K562 (cell line): ENCODE measurements around the gene RSU1. TPM values are rescaled to one million over a fixed set of nuclear protein-coding genes. Genes with fewer than 3 reads are reported as not detected.

Experiments used
- ATAC-seq: fragments of 200-7000 bp; cut with Tn5 transposase; 3 replicates; pipeline ENCODE4 v1.9.1; 2020; ENCODE audit warnings: moderate library complexity
- BruUV-seq: library from RNA; stranded (reverse); fragments of 400-500 nt; replicated peaks from 2 replicates; lab custom pipeline; 2021; lab: Mats Ljungman, UMichigan
- CTCF ChIA-PET: fragments of 300-600 bp; formaldehyde crosslinking; extraction: SDS; loops from one replicate; lab custom pipeline; 2021; ENCODE audit warnings: low intra/inter-chr PET ratio; lab: Yijun Ruan, JAX
- POLR2A ChIA-PET: fragments of 300-600, 350-650 bp; sonication (Branson Sonifier 250); formaldehyde crosslinking; extraction: SDS; loops from one replicate; lab custom pipeline; 2021; ENCODE audit warnings: antibody characterized with exemption, inconsistent platforms; lab: Yijun Ruan, JAX
- DNase-seq, 4 experiments: peaks; one replicate each; pipeline versions ENCODE4 v3.0.0 to v3.0.0-alpha.2; 2011 to 2018; ENCODE audit warnings: low spot score in 3 of 4, mixed read lengths in 3 of 4; ENCODE audit errors: extremely low read depth in 1 of 4
- FAIRE-seq: peaks from 2 replicates; lab custom pipeline; 2011; peaks lifted over from hg19 to GRCh38; lab: Jason Lieb, UNC
- H2AFZ ChIP-seq: 2 replicates; pipeline ENCODE4 v1.6.0; 2011; ENCODE audit warnings: low read depth, low read length, control low read depth, inconsistent platforms
- H3K27ac ChIP-seq: fragments of 200-600 bp; 3 replicates; pipeline ENCODE4 v1.8.0; 2011; ENCODE audit warnings: low read depth, mild to moderate bottlenecking, control low read depth, inconsistent platforms, low read length, moderate library complexity, mixed read lengths; ENCODE audit errors: extremely low read depth
- H3K27me3 ChIP-seq, 2 experiments: fragments of 300-600 bp in 1 of 2; 2 replicates in 1 of 2; 3 replicates in 1 of 2; pipeline versions ENCODE4 v1.6.0 to v1.8.0; 2011; ENCODE audit warnings: inconsistent platforms in 2 of 2, low read length in 2 of 2, mild to moderate bottlenecking in 1 of 2, mixed read lengths in 1 of 2, moderate library complexity in 1 of 2; ENCODE audit not compliant: control insufficient read depth in 2 of 2, insufficient read depth in 2 of 2
- H3K36me3 ChIP-seq: fragments of 300-600 bp; 3 replicates; pipeline ENCODE4 v1.8.0; 2011; ENCODE audit warnings: mild to moderate bottlenecking, low read length, inconsistent platforms; ENCODE audit not compliant: control insufficient read depth, insufficient read depth
- H3K4me1 ChIP-seq, 2 experiments: fragments of 200-600 bp in 1 of 2; replicated peaks in 1 of 2; 2 replicates in 1 of 2; 3 replicates in 1 of 2; pipeline versions ENCODE4 v1.5.1 to v1.8.0; 2011; ENCODE audit warnings: inconsistent platforms in 2 of 2, low read length in 2 of 2, mild to moderate bottlenecking in 1 of 2, mixed read lengths in 1 of 2, moderate library complexity in 1 of 2; ENCODE audit not compliant: control insufficient read depth in 2 of 2, insufficient read depth in 2 of 2
- H3K4me2 ChIP-seq: 2 replicates; pipeline ENCODE4 v1.6.1; 2011; ENCODE audit warnings: low read length, control low read depth, inconsistent platforms, mixed read lengths; ENCODE audit not compliant: insufficient read depth
- H3K4me3 ChIP-seq: fragments of 200-600 bp; sonication (generic), shearing (Covaris generic); 2 replicates; pipeline ENCODE4 v1.5.1; 2016; ENCODE audit warnings: control low read depth, inconsistent platforms
- H3K79me2 ChIP-seq: fragments of 200-600 bp; 3 replicates; pipeline ENCODE4 v1.8.0; 2011; ENCODE audit warnings: low read length, inconsistent platforms; ENCODE audit not compliant: control insufficient read depth, insufficient read depth
- H3K9ac ChIP-seq, 2 experiments: 2 replicates each; pipeline versions ENCODE4 v1.6.0 to v1.6.1; 2011; ENCODE audit warnings: low read depth in 2 of 2, low read length in 2 of 2, control low read depth in 1 of 2, inconsistent platforms in 1 of 2, mild to moderate bottlenecking in 1 of 2, mixed read lengths in 1 of 2; ENCODE audit not compliant: insufficient read depth in 1 of 2
- H3K9me1 ChIP-seq: one replicate; pipeline ENCODE4 v1.6.0; 2011; ENCODE audit warnings: inconsistent platforms, mild to moderate bottlenecking, low read length, moderate library complexity; ENCODE audit not compliant: control insufficient read depth, insufficient read depth
- H3K9me3 ChIP-seq: replicated peaks from 2 replicates; pipeline ENCODE4 v1.5.1; 2011; ENCODE audit warnings: low read depth, low read length, inconsistent platforms; ENCODE audit not compliant: control insufficient read depth, insufficient read depth
- H4K20me1 ChIP-seq: replicated peaks from 2 replicates; pipeline ENCODE4 v1.6.1; 2011; ENCODE audit warnings: low read length, inconsistent platforms, mixed read lengths; ENCODE audit not compliant: control insufficient read depth, insufficient read depth
- CBX5 ChIP-seq: IDR thresholded peaks from 2 replicates; pipeline ENCODE4 v1.6.1; 2014; ENCODE audit warnings: low read depth, borderline replicate concordance
- DIDO1 ChIP-seq: fragments of 450-650 bp; IDR thresholded peaks from 2 replicates; pipeline ENCODE4 v1.6.1; 2016; ENCODE audit warnings: low read depth, missing biosample characterization, missing genetic modification characterization
- HDAC3 ChIP-seq: fragments of 450-650 bp; IDR thresholded peaks from 2 replicates; pipeline ENCODE4 v1.6.1; 2018; ENCODE audit warnings: borderline replicate concordance, mild to moderate bottlenecking, moderate library complexity; ENCODE audit not compliant: partially characterized antibody
- HMG20A ChIP-seq: fragments of 450-650 bp; formaldehyde crosslinking; conservative IDR thresholded peaks from 2 replicates; pipeline ENCODE4 v1.4.0; 2020; ENCODE audit warnings: mild to moderate bottlenecking, mixed read lengths
- XRCC3 ChIP-seq: fragments of 450-650 bp; IDR thresholded peaks from 2 replicates; pipeline ENCODE4 v1.6.1; 2017; ENCODE audit warnings: mild to moderate bottlenecking, moderate library complexity
- ZNF79 ChIP-seq: fragments of 250-450 bp; sonication (Bioruptor Pico); IDR thresholded peaks from 2 replicates; pipeline ENCODE4 v1.4.0; 2020; ENCODE audit warnings: low read depth, mild to moderate bottlenecking, moderate library complexity
- WGBS: fragments of 100-300 bp; shearing (Covaris generic); methylation state at CpG from one replicate; pipeline ENCODE4 v1.1.6; 2016; ENCODE audit warnings: low coverage, mixed read lengths; ENCODE audit not compliant: insufficient coverage; ENCODE audit errors: missing lambda C conversion rate; 5-methylcytosine and 5-hydroxymethylcytosine counted together
- in situ Hi-C: fragments of 300-500 bp; cut with MboI; formaldehyde crosslinking; loops from 4 replicates; pipeline ENCODE4 v1.15.0; 2018; ENCODE audit warnings: inconsistent platforms, mixed read lengths
- intact Hi-C: fragments of 100-400 bp; cut with micrococcal nuclease; formaldehyde crosslinking; loops from 2 replicates; pipeline ENCODE4 v1.14.2; 2022
- polyA plus RNA-seq, 8 experiments: library from polyadenylated mRNA; depleted of rRNA in 4 of 8; stranded (reverse) in 5 of 8; unstranded in 3 of 8; fragments of >200 nt; fragmentation: Nextera tagmentation in 2 of 8; fragmentation: Illumina TruSeq in 1 of 8; extraction: Ambion mirVana in 2 of 8; extraction: Trizol in 1 of 8; gene quantifications; 2 replicates each; pipeline versions ENCODE4 v1.2.1 to v1.2.3, GENCODE V29; 2011 to 2014; ENCODE audit warnings: inconsistent platforms in 1 of 8, missing spikeins in 1 of 8
- total RNA-seq, 7 experiments: library from RNA; depleted of rRNA in 6 of 7; stranded (reverse); fragments of >200 nt in 6 of 7; fragmentation: Illumina TruSeq in 2 of 7; extraction: Trizol in 2 of 7; gene quantifications; 2 replicates each; pipeline versions ENCODE4 v1.2.1 to v1.2.3, GENCODE V29; 2011 to 2021; ENCODE audit warnings: low replicate concordance in 1 of 7
- TF ChIP-seq, protein P1 (sequence below): fragments of 250-450 bp; sonication (Bioruptor Pico); IDR thresholded peaks from 2 replicates; pipeline ENCODE4 v1.8.0; 2022; ENCODE audit warnings: moderate library complexity, mild to moderate bottlenecking, inconsistent platforms
- TF ChIP-seq, protein P2 (sequence below), 2 experiments: IDR thresholded peaks; 2 replicates each; pipeline ENCODE4 v1.6.1; 2011; ENCODE audit warnings: borderline replicate concordance in 1 of 2, control low read depth in 1 of 2, low read depth in 1 of 2, low read length in 1 of 2, mild to moderate bottlenecking in 1 of 2, mixed read lengths in 1 of 2, moderate library complexity in 1 of 2; ENCODE audit not compliant: insufficient read depth in 1 of 2, insufficient read length in 1 of 2, poor library complexity in 1 of 2, severe bottlenecking in 1 of 2; ENCODE audit errors: extremely low read depth in 1 of 2

The RSU1 gene
- total and polyA plus RNA-seq, 9 of the 15 experiments (the other 6 are each of a cell fraction or from before 2014, with no cell fraction given) = 18.8 to 67.3 (median 31.5) TPM

GRCh38 chr10:16609211-16609610 lies 208.0 kb downstream of the RSU1 start:
- Histone ChIP-seq H3K9ac (no peak overlapping the region), H3K9me1 (no peaks in the 10 kb centered on the region), H3K36me3 (no peaks in the 10 kb centered on the region), H3K79me2 (no peaks in the 10 kb centered on the region), H4K20me1 (no peaks in the 10 kb centered on the region; the same call in none of the 2 replicates), H3K4me1 (no peaks in the 10 kb centered on the region), H3K4me2 (no peak overlapping the region), H3K4me3 (no peak overlapping the region), H2AFZ (no peak overlapping the region), H3K9me3 (no peaks in the 10 kb centered on the region), H3K27ac (no peak overlapping the region), H3K27me3 (peaks cover 0 to 6% of the 10 kb centered on the region in 2 experiments; a peak in 1 of 5 replicates)
- intact Hi-C loops = no loop called here
- FAIRE-seq (no peak), DNase-seq (no peak), ATAC-seq (no peak)
- POLR2A ChIA-PET = interaction anchor here (0.7 kb wide), 1 partner anchor 276 kb away, joined by 3 read pairs; no protein-coding TSS in a partner anchor
- CTCF ChIA-PET = no interaction called here
- in situ Hi-C loops = no loop called here
- no peak for TF ChIP-seq HMG20A
- no peak for TF ChIP-seq ZNF79
- no peak for TF ChIP-seq CBX5
- TF ChIP-seq XRCC3 = no peak
- TF ChIP-seq, protein P1, sequence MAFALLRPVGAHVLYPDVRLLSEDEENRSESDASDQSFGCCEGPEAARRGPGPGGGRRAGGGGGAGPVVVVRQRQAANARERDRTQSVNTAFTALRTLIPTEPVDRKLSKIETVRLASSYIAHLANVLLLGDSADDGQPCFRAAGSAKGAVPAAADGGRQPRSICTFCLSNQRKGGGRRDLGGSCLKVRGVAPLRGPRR (CRISPR knock-in tag) = no peak
- TF ChIP-seq DIDO1 (tag) = no peak
- TF ChIP-seq, protein P2, sequence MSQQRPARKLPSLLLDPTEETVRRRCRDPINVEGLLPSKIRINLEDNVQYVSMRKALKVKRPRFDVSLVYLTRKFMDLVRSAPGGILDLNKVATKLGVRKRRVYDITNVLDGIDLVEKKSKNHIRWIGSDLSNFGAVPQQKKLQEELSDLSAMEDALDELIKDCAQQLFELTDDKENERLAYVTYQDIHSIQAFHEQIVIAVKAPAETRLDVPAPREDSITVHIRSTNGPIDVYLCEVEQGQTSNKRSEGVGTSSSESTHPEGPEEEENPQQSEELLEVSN (IDR thresholded peaks at IDR 0.05; ENCODE audit: borderline replicate concordance in 1 of 2, extremely low read depth in 1 of 2, insufficient read depth in 1 of 2, insufficient read length in 1 of 2, low read depth in 1 of 2, low read length in 1 of 2, poor library complexity in 1 of 2, severe bottlenecking in 1 of 2) = no peak
- TF ChIP-seq HDAC3 = no peak
- 7% methylated on average over 8 of the region's 8 CpGs for WGBS
- BruUV-seq = no TSS peak
